ENCODE data around the gene SH3RF3.

The SH3RF3 gene

GRCh38 chr2:109342256-109342850 lies 213.3 kb downstream of the SH3RF3 start:
- peak; percentile 56 for DNase-seq

- DNase-seq: no peak
These were observed 213.9 kb downstream of the SH3RF3 start for GRCh38 chr2:109342930-109343329.

GRCh38 chr2:109343460-109343859 lies 214.5 kb downstream of the SH3RF3 start:
- DNase-seq: no peak

- DNase-seq: no peak
These were observed 215.3 kb downstream of the SH3RF3 start for GRCh38 chr2:109344270-109344805.

GRCh38 chr2:109345091-109345490 lies 216.1 kb downstream of the SH3RF3 start:
- DNase-seq: no peak

GRCh38 chr2:109345653-109346480 lies 216.9 kb downstream of the SH3RF3 start:
- peak; percentile 45 for DNase-seq

- DNase-seq: no peak
These were observed 217.7 kb downstream of the SH3RF3 start for GRCh38 chr2:109346601-109347228.

- DNase-seq: no peak
These were observed 218.6 kb downstream of the SH3RF3 start for GRCh38 chr2:109347626-109348025.

- DNase-seq: no peak
These were observed 219.2 kb downstream of the SH3RF3 start for GRCh38 chr2:109348190-109348589.

- no peak for DNase-seq
These were observed 219.9 kb downstream of the SH3RF3 start for GRCh38 chr2:109348671-109349502.

- DNase-seq: no peak
These were observed 220.8 kb downstream of the SH3RF3 start for GRCh38 chr2:109349503-109350465.

- no peak for DNase-seq
These were observed 221.5 kb downstream of the SH3RF3 start for GRCh38 chr2:109350526-109350925.

- DNase-seq: no peak
These were observed 222.3 kb downstream of the SH3RF3 start for GRCh38 chr2:109351164-109351756.

- DNase-seq: no peak
These were observed 223.3 kb downstream of the SH3RF3 start for GRCh38 chr2:109352056-109352897.

GRCh38 chr2:109352898-109353689 lies 224.1 kb downstream of the SH3RF3 start:
- no peak for DNase-seq

- no peak for DNase-seq
These were observed 225.1 kb downstream of the SH3RF3 start for GRCh38 chr2:109353806-109354745.

- no peak for DNase-seq
These were observed 226.3 kb downstream of the SH3RF3 start for GRCh38 chr2:109355192-109355843.
